Subcutaneous preadipocyte (primary cell): ENCODE measurements around the gene ELF4. TPM values are rescaled to one million over a fixed set of nuclear protein-coding genes. Genes with fewer than 3 reads are reported as not detected.

ENCODE experiments used
- total RNA-seq: library from RNA; depleted of rRNA; stranded (reverse); fragments of >200 nt; gene quantifications from 2 replicates; pipeline ENCODE4 v1.2.3, GENCODE V29; 2012

The ELF4 gene
- total RNA-seq: 9.2 and 13.7 TPM in 2 replicates

GRCh38 chrX:130110379-130111219 lies at the start of gene ELF4:
TSS of gene ELF4 (minus strand) at chrX:130110497. CDS start at chrX:130081330, 29,167 bp downstream.

Other genes starting within 250 kb of the ELF4 start
- gene UTP14A, start 204.3 kb downstream of the ELF4 start, total RNA-seq: 28.3 and 32.6 TPM in 2 replicates
- gene BCORL1, start 127.9 kb downstream of the ELF4 start, total RNA-seq: 1.6 and 1.8 TPM in 2 replicates
- 15.1 and 16.8 TPM in 2 replicates for gene AIFM1, start 55.3 kb upstream of the ELF4 start, total RNA-seq
- gene RAB33A, start 61.5 kb upstream of the ELF4 start, total RNA-seq: 0.37 and 0.39 TPM in 2 replicates
- gene ZNF280C, start 158.4 kb upstream of the ELF4 start, total RNA-seq: 5.9 and 8.6 TPM in 2 replicates
- 6.5 and 8.1 TPM in 2 replicates for gene SLC25A14, start 229.4 kb upstream of the ELF4 start, total RNA-seq